Mammary epithelial cell (primary cell): ENCODE measurements around the gene SCGB1D2.

Source experiments
- EZH2 ChIP-seq: IDR thresholded peaks from 2 replicates; pipeline ENCODE4 v1.6.1; 2012; ENCODE audit warnings: low read length, inconsistent platforms, borderline replicate concordance
- TF ChIP-seq, protein P1 (sequence below), 2 donors: IDR thresholded peaks in 1 of 2; conservative IDR thresholded peaks in 1 of 2; 2 replicates each; pipeline ENCODE4 v1.5.1; 2011 to 2012; ENCODE audit warnings: inconsistent platforms in 2 of 2, low read length in 2 of 2, mild to moderate bottlenecking in 2 of 2, control low read depth in 1 of 2, low read depth in 1 of 2; ENCODE audit not compliant: insufficient read depth in 1 of 2; ENCODE audit errors: extremely low read depth in 1 of 2

- TF ChIP-seq, protein P1, sequence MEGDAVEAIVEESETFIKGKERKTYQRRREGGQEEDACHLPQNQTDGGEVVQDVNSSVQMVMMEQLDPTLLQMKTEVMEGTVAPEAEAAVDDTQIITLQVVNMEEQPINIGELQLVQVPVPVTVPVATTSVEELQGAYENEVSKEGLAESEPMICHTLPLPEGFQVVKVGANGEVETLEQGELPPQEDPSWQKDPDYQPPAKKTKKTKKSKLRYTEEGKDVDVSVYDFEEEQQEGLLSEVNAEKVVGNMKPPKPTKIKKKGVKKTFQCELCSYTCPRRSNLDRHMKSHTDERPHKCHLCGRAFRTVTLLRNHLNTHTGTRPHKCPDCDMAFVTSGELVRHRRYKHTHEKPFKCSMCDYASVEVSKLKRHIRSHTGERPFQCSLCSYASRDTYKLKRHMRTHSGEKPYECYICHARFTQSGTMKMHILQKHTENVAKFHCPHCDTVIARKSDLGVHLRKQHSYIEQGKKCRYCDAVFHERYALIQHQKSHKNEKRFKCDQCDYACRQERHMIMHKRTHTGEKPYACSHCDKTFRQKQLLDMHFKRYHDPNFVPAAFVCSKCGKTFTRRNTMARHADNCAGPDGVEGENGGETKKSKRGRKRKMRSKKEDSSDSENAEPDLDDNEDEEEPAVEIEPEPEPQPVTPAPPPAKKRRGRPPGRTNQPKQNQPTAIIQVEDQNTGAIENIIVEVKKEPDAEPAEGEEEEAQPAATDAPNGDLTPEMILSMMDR (conservative IDR thresholded peaks at IDR 0.05 in 1 of 2, IDR thresholded peaks at IDR 0.05 in 1 of 2; ENCODE audit: extremely low read depth in 1 of 2, insufficient read depth in 1 of 2, low read depth in 1 of 2, low read length in 2 of 2), result no peak
- TF ChIP-seq EZH2, result no peak
Observed at GRCh38 chr11:62273789-62274275, 31.8 kb downstream of the SCGB1D2 start.
